ENCODE measurements around the gene SHISA9. TPM values are rescaled to one million over a fixed set of nuclear protein-coding genes. Genes with fewer than 3 reads are reported as not detected.

The SHISA9 gene
- total and polyA plus RNA-seq, 4 donors = under 0.01 to 0.08 (median 0.07) TPM; not detected in 1

- no peak overlapping the region for H3K4me3 ChIP-seq (ENCODE audit: low read depth in 1 of 3, low read length in 3 of 3)
- H3K36me3 ChIP-seq (ENCODE audit: control insufficient read depth in 4 of 4, insufficient read depth in 3 of 4, low read depth in 1 of 4, low read length in 3 of 4) = no peaks in the 10 kb centered on the region
- no peaks in the 10 kb centered on the region for H3K4me1 ChIP-seq (ENCODE audit: control insufficient read depth in 4 of 4, insufficient read depth in 4 of 4, low read length in 3 of 4)
- H3K9me3 ChIP-seq (ENCODE audit: control insufficient read depth in 4 of 4, low read length in 3 of 4) = no peaks in the 10 kb centered on the region
- 85% methylated on average over 4 of the region's 4 CpGs for WGBS
- no peak for DNase-seq (ENCODE audit: low spot score)
- H3K9ac ChIP-seq (ENCODE audit: low read depth in 1 of 2, low read length in 2 of 2) = no peak overlapping the region
- no peak for TF ChIP-seq HNF4A (conservative IDR thresholded peaks at IDR 0.05)
- TF ChIP-seq FOXA1 (IDR thresholded peaks at IDR 0.05) = no peak
- TF ChIP-seq SP1 (IDR thresholded peaks at IDR 0.05) = no peak
- no peak for TF ChIP-seq YY1 (IDR thresholded peaks at IDR 0.05)
- TF ChIP-seq RXRA (IDR thresholded peaks at IDR 0.05) = no peak
- TF ChIP-seq ATF3 (IDR thresholded peaks at IDR 0.05) = no peak
- no peak for TF ChIP-seq ZBTB33 (IDR thresholded peaks at IDR 0.05)
- no peak for TF ChIP-seq NR2F2 (IDR thresholded peaks at IDR 0.05)
- TF ChIP-seq TAF1 (conservative IDR thresholded peaks at IDR 0.05) = no peak
- no peak for TF ChIP-seq EGR1 (IDR thresholded peaks at IDR 0.05; ENCODE audit: low read depth in 2 of 2)
- TF ChIP-seq HNF4G (IDR thresholded peaks at IDR 0.05) = no peak
- TF ChIP-seq RAD21 (IDR thresholded peaks at IDR 0.05) = no peak
- TF ChIP-seq FOXA2 (IDR thresholded peaks at IDR 0.05) = no peak
- no peak for TF ChIP-seq MAX (IDR thresholded peaks at IDR 0.05)
- no peak for TF ChIP-seq CTCF (IDR thresholded peaks at IDR 0.05; ENCODE audit: low read depth, low read length, missing input control)
- no peak overlapping the region for H3K27ac ChIP-seq (ENCODE audit: low read depth in 1 of 2, low read length in 2 of 2)
- no peaks in the 10 kb centered on the region for H3K27me3 ChIP-seq (ENCODE audit: control insufficient read depth in 4 of 4, insufficient read depth in 4 of 4, low read length in 3 of 4)
These were observed 22.4 kb upstream of the SHISA9 start for GRCh38 chr16:12878973-12879372.

- H3K9ac ChIP-seq (ENCODE audit: low read depth in 1 of 2, low read length in 2 of 2) = no peak overlapping the region
- no peak for TF ChIP-seq NR2F2 (IDR thresholded peaks at IDR 0.05)
- TF ChIP-seq HNF4A (conservative IDR thresholded peaks at IDR 0.05) = no peak
- no peak for TF ChIP-seq RXRA (IDR thresholded peaks at IDR 0.05)
- no peak for TF ChIP-seq HNF4G (IDR thresholded peaks at IDR 0.05)
- no peak for TF ChIP-seq FOXA1 (IDR thresholded peaks at IDR 0.05)
- TF ChIP-seq ATF3 (IDR thresholded peaks at IDR 0.05) = no peak
- TF ChIP-seq EGR1 (IDR thresholded peaks at IDR 0.05; ENCODE audit: low read depth in 2 of 2) = no peak
- no peak for TF ChIP-seq MAX (IDR thresholded peaks at IDR 0.05)
- no peak for TF ChIP-seq RAD21 (IDR thresholded peaks at IDR 0.05)
- TF ChIP-seq CTCF (IDR thresholded peaks at IDR 0.05; ENCODE audit: low read depth, low read length, missing input control) = no peak
- TF ChIP-seq YY1 (IDR thresholded peaks at IDR 0.05) = no peak
- no peak for TF ChIP-seq ZBTB33 (IDR thresholded peaks at IDR 0.05)
- DNase-seq (ENCODE audit: low spot score) = no peak
- H3K27ac ChIP-seq (ENCODE audit: low read depth in 1 of 2, low read length in 2 of 2) = no peak overlapping the region
- no peaks in the 10 kb centered on the region for H3K36me3 ChIP-seq (ENCODE audit: control insufficient read depth in 4 of 4, insufficient read depth in 3 of 4, low read depth in 1 of 4, low read length in 3 of 4)
- no peaks in the 10 kb centered on the region for H3K27me3 ChIP-seq (ENCODE audit: control insufficient read depth in 4 of 4, insufficient read depth in 4 of 4, low read length in 3 of 4)
- H3K4me3 ChIP-seq (ENCODE audit: low read depth in 1 of 3, low read length in 3 of 3) = no peak overlapping the region
- H3K9me3 ChIP-seq (ENCODE audit: control insufficient read depth in 4 of 4, low read length in 3 of 4) = no peaks in the 10 kb centered on the region
- H3K4me1 ChIP-seq (ENCODE audit: control insufficient read depth in 4 of 4, insufficient read depth in 4 of 4, low read length in 3 of 4) = no peaks in the 10 kb centered on the region
- 95% methylated on average over 2 of the region's 2 CpGs for WGBS
These were observed 21.6 kb upstream of the SHISA9 start for GRCh38 chr16:12879812-12880211.
